ENCODE data around the gene MROH2A. TPM values are rescaled to one million over a fixed set of nuclear protein-coding genes. Genes with fewer than 3 reads are reported as not detected.

The MROH2A gene
- total and polyA plus RNA-seq, 9 of the 15 experiments (the other 6 are each of a cell fraction or from before 2014, with no cell fraction given) = 0.03 TPM; not detected in 8

DNA sequence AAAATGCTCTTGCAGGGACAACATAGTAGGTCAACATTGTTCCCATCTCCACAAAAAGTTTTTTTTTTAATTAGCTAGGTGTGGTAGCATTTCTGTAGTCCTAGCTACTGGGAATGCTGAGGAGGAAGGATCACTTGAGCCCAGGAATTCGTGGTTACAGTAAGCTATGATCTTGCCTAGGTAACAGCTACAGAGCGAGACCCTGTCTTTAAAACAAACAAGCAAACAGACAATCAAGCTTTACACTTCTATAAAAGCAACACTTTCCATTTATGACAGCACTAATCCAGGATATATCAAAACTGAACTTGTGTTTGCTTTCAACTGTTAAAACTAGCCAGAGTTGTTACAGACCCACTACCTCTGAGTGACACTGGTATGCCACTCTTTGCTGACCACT, 37.3 kb upstream of the MROH2A start:
- no peak overlapping the region for H3K27ac ChIP-seq (ENCODE audit: extremely low read depth, low read depth, low read length)
- no peaks in the 10 kb centered on the region for H3K36me3 ChIP-seq (ENCODE audit: control insufficient read depth, insufficient read depth, low read length)
- intact Hi-C loops (cut with micrococcal nuclease) (no loop called here), in situ Hi-C loops (cut with MboI) (no loop called here)
- H3K4me1 ChIP-seq (replicated peaks in 1 of 2; ENCODE audit: control insufficient read depth in 2 of 2, insufficient read depth in 2 of 2, low read length in 2 of 2) = peaks cover 0 to 7% of the 10 kb centered on the region in 2 experiments; a peak in 2 of 5 replicates
- ChIA-PET CTCF (ENCODE audit: low intra/inter-chr PET ratio) (no interaction called here), POLR2A (no interaction called here)
- no peak for FAIRE-seq
- WGBS (ENCODE audit: insufficient coverage, low coverage, missing lambda C conversion rate) = 0% methylated on average over 2 of the region's 2 CpGs
- no peak for ATAC-seq
- no peak overlapping the region for H3K4me3 ChIP-seq
- no peak overlapping the region for H2AFZ ChIP-seq (ENCODE audit: low read depth, low read length)
- no peaks in the 10 kb centered on the region for H3K9me1 ChIP-seq (ENCODE audit: control insufficient read depth, insufficient read depth, low read length)
- no TSS peak for BruUV-seq (replicated peaks)
- no peak for DNase-seq (ENCODE audit: extremely low read depth in 1 of 4, low spot score in 3 of 4)
- TF ChIP-seq SPI1 (IDR thresholded peaks at IDR 0.05; ENCODE audit: borderline replicate concordance, low read depth, low read length) (no peak), RCOR1 (IDR thresholded peaks at IDR 0.05; ENCODE audit: borderline replicate concordance in 1 of 2, low read depth in 2 of 2, low read length in 2 of 2) (no peak), RAD51 (IDR thresholded peaks at IDR 0.05; ENCODE audit: borderline replicate concordance, low read depth) (no peak), HNRNPUL1 (IDR thresholded peaks at IDR 0.05; ENCODE audit: low read length) (no peak), ZKSCAN3 (CRISPR knock-in tag; IDR thresholded peaks at IDR 0.05) (no peak)
- H3K79me2 ChIP-seq (ENCODE audit: control insufficient read depth, insufficient read depth, low read length) = no peaks in the 10 kb centered on the region
- no peak overlapping the region for H3K9ac ChIP-seq (ENCODE audit: insufficient read depth in 1 of 2, low read depth in 2 of 2, low read length in 2 of 2)
- no peaks in the 10 kb centered on the region for H3K9me3 ChIP-seq (replicated peaks; ENCODE audit: control insufficient read depth, insufficient read depth, low read depth, low read length)
- H3K4me2 ChIP-seq (ENCODE audit: insufficient read depth, low read length) = no peak overlapping the region
- H3K27me3 ChIP-seq (ENCODE audit: control insufficient read depth in 2 of 2, insufficient read depth in 2 of 2, low read length in 2 of 2) = no peaks in the 10 kb centered on the region
- H4K20me1 ChIP-seq (replicated peaks; ENCODE audit: control insufficient read depth, insufficient read depth, low read length) = no peaks in the 10 kb centered on the region

DNA sequence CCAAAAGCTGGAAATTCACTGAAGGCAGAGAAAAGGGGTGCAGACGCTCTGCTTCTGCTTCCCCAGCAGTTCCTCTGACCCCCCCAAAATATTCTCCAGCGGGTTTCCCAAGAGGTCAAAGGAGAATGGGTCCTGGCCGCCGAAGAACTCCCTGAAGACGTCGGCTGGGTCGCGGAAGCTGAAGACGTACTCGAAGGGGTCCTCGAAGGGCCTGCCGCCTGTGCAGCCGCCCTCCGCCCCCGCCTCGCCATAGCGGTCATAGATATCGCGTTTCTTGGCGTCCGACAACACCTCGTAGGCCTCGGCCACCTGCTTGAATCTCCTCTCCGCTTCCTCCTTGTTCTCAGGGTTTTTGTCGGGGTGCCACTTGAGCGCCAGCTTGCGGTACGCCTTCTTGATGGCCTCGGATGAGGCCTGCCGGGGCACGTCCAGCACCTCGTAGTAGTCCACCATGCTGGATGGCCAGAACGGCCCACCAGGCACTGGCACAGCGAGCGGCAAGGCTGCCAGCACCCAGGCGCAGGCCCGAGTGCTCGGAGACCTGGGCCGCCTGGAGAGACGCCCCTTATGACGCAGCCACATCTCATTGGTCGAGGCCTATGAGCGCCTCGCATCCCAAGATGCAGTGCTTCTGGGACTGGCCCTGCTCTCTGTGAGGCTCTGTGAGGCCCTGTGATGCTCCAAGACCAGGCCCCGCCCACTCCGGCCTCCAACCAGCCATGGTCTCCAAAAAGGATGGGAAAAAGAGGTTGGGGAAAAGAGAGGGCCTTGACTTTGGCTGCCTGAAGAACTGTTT, 34.5 kb upstream of the MROH2A start:
- POLR2A ChIA-PET = interaction anchor here (0.6 kb wide), 1 partner anchor 11 kb away, joined by 3 read pairs; no protein-coding TSS in a partner anchor
- Histone ChIP-seq H3K9ac (ENCODE audit: insufficient read depth in 1 of 2, low read depth in 2 of 2, low read length in 2 of 2) (no peak overlapping the region; a peak in 1 of 4 replicates), H3K27ac (ENCODE audit: extremely low read depth, low read depth, low read length) (no peak overlapping the region), H3K79me2 (ENCODE audit: control insufficient read depth, insufficient read depth, low read length) (no peaks in the 10 kb centered on the region), H3K4me1 (replicated peaks in 1 of 2; ENCODE audit: control insufficient read depth in 2 of 2, insufficient read depth in 2 of 2, low read length in 2 of 2) (peaks cover 0 to 7% of the 10 kb centered on the region in 2 experiments; a peak in 2 of 5 replicates), H4K20me1 (replicated peaks; ENCODE audit: control insufficient read depth, insufficient read depth, low read length) (no peaks in the 10 kb centered on the region), H3K9me3 (replicated peaks; ENCODE audit: control insufficient read depth, insufficient read depth, low read depth, low read length) (no peaks in the 10 kb centered on the region), H3K27me3 (ENCODE audit: control insufficient read depth in 2 of 2, insufficient read depth in 2 of 2, low read length in 2 of 2) (no peaks in the 10 kb centered on the region), H3K36me3 (ENCODE audit: control insufficient read depth, insufficient read depth, low read length) (no peaks in the 10 kb centered on the region), H2AFZ (ENCODE audit: low read depth, low read length) (no peak overlapping the region), H3K4me2 (ENCODE audit: insufficient read depth, low read length) (no peak overlapping the region), H3K9me1 (ENCODE audit: control insufficient read depth, insufficient read depth, low read length) (no peaks in the 10 kb centered on the region), H3K4me3 (no peak overlapping the region)
- intact Hi-C loops (cut with micrococcal nuclease) = no loop called here
- in situ Hi-C loops (cut with MboI) = no loop called here
- WGBS (ENCODE audit: insufficient coverage, low coverage, missing lambda C conversion rate) = 31% methylated on average over 26 of the region's 46 CpGs
- peak; percentile 89 for ATAC-seq
- CTCF ChIA-PET (ENCODE audit: low intra/inter-chr PET ratio) = no interaction called here
- no peak for FAIRE-seq
- no TSS peak for BruUV-seq (replicated peaks)
- DNase-seq (ENCODE audit: extremely low read depth in 1 of 4, low spot score in 3 of 4) = peak; percentile 12 to 23 (median 20)
- TF ChIP-seq CREM (IDR thresholded peaks at IDR 0.05; ENCODE audit: low read depth) = 0 out of 2 replicates have a peak, but pooled peaks have one; percentile 10
- TF ChIP-seq NFYB (IDR thresholded peaks at IDR 0.05; ENCODE audit: extremely low read depth, insufficient read length) = peak; percentile 10
- no peak for TF ChIP-seq ZNF24 (IDR thresholded peaks at IDR 0.05)
- TF ChIP-seq L3MBTL2 (IDR thresholded peaks at IDR 0.05) = peak; percentile 57; the same call in 1 of the 2 replicates
- no peak for TF ChIP-seq STAG1 (CRISPR knock-in tag; IDR thresholded peaks at IDR 0.05; ENCODE audit: borderline replicate concordance)
- 0 out of 2 replicates have a peak, but pooled peaks have one; percentile 16 for TF ChIP-seq RBFOX2 (IDR thresholded peaks at IDR 0.05; ENCODE audit: low read depth, low read length)
- TF ChIP-seq POLR2G (IDR thresholded peaks at IDR 0.05; ENCODE audit: low read depth, low read length) = peak; percentile 42; the same call in 1 of the 2 replicates
- peak; percentile 48; the same call in 1 of the 2 replicates for TF ChIP-seq PHF8 (IDR thresholded peaks at IDR 0.05; ENCODE audit: borderline replicate concordance, low read length)
- TF ChIP-seq TAF1 (IDR thresholded peaks at IDR 0.05; ENCODE audit: control insufficient read depth, extremely low read depth, insufficient read depth, low read length, severe bottlenecking) = no peak
